Gastroesophageal sphincter (tissue), 3 donors: ENCODE measurements around the gene KAZALD1.

ENCODE experiments used
- EP300 ChIP-seq: sonication (generic); formaldehyde crosslinking; IDR thresholded peaks from one replicate; pipeline ENCODE4 v1.6.1; 2017; ENCODE audit warnings: antibody characterized with exemption, mild to moderate bottlenecking
- POLR2A ChIP-seq, 2 donors: fragments of 450-650 bp; IDR thresholded peaks; one replicate each; pipeline ENCODE4 v1.6.1; 2017; ENCODE audit warnings: antibody characterized with exemption in 2 of 2, mild to moderate bottlenecking in 2 of 2, moderate library complexity in 1 of 2
- POLR2AphosphoS5 ChIP-seq: sonication (generic); formaldehyde crosslinking; IDR thresholded peaks from one replicate; pipeline ENCODE4 v1.6.1; 2017; ENCODE audit warnings: antibody characterized with exemption
- TF ChIP-seq, protein P1 (sequence below), 4 experiments: fragments of 200-600 bp in 2 of 4; fragments of 450-650 bp in 2 of 4; sonication (generic) in 1 of 4; IDR thresholded peaks; one replicate each; pipeline ENCODE4 v1.5.1; 2017 to 2019; ENCODE audit warnings: antibody characterized with exemption in 4 of 4, mild to moderate bottlenecking in 2 of 4, moderate library complexity in 2 of 4

GRCh38 chr10:101087965-101088364 is 26.2 kb downstream of the KAZALD1 start:
- TF ChIP-seq POLR2AphosphoS5 (no peak), POLR2A (IDR thresholded peaks at IDR 0.05) (no peak), EP300 (no peak)
- TF ChIP-seq, protein P1, sequence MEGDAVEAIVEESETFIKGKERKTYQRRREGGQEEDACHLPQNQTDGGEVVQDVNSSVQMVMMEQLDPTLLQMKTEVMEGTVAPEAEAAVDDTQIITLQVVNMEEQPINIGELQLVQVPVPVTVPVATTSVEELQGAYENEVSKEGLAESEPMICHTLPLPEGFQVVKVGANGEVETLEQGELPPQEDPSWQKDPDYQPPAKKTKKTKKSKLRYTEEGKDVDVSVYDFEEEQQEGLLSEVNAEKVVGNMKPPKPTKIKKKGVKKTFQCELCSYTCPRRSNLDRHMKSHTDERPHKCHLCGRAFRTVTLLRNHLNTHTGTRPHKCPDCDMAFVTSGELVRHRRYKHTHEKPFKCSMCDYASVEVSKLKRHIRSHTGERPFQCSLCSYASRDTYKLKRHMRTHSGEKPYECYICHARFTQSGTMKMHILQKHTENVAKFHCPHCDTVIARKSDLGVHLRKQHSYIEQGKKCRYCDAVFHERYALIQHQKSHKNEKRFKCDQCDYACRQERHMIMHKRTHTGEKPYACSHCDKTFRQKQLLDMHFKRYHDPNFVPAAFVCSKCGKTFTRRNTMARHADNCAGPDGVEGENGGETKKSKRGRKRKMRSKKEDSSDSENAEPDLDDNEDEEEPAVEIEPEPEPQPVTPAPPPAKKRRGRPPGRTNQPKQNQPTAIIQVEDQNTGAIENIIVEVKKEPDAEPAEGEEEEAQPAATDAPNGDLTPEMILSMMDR (IDR thresholded peaks at IDR 0.05) = no peak
